Medulla oblongata (tissue), 1 donor: ENCODE data around the gene RP2.

ENCODE experiments used
- DNase-seq: peaks from one replicate; pipeline ENCODE4 v3.0.0-alpha.2; 2015; ENCODE audit errors: extremely low spot score

Gene RP2

DNA sequence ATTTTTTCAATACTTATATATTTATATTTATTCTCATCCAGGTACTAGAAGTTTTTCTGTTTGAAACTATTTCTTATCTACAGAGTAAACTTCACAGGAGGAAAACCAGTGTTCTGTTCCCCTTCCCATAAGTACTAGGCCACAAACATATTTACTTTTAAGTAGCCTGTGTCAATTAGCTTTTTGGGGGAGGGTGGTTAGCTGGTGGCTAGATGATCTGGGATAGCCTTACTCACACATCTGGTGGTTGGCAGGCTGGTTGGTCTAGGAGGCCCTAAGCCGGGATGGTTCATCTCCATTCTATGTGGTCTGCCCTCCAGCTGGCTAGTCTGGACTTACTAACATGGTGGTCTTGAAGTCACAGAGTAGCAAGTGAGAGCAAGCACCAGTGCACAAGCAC, 81.6 kb downstream of the RP2 start:
- no peak for DNase-seq

DNA sequence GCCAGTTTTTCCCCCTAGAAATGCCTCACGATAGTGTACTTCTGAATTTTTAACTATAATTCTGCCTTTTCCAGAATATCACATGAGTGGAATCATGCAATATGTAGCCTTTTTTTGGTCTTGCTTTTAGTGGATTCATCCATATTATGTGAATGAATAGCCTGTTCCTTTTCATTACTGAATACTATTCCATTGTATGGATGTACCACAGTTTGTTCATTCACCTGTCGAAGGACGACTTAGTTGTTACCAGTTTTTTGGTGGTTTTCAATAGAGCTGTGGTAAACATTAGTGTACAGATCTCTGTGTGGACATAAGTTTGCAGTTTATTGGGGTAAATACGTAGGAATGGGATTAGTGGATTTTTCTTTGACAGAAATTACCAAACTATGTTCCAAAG, 83.4 kb downstream of the RP2 start:
- DNase-seq: no peak

DNA sequence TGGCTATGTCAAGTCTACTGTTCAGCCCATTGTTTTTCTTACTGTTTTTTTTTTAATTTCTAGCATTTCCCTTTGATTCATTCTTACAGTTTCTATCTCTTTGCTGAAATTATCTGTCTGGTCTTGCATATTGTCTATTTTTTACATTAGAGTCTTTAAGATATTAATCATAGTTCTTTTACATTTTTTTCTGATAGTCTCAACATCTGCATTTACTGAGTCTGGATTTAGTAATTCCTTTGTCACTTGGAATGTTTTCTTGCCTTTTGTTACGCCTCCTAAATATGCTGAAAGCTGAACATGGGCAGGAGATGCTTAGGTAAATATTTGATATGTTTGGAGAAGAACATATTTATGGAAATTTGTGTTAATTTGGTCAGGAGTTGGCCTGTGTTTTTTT, 85.8 kb downstream of the RP2 start:
- no peak for DNase-seq

DNA sequence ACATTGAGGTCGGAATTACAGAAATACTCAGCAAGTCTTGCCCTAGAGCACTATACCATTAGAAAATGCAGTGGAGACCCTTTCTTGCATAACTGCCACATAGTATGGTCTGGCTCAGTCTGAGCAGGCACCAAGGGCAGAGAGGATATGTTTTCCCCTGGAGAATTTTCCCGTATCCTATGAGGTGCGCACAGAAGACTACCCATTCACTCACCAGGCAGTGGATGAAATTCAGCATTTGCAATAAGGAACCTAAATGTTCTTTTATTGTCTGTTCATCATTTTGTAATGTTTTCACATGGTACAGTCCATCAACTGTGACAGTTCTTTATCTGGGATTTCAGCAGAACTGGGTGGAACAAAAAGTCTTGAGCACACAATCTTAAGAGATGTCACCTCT, 90.9 kb downstream of the RP2 start:
- DNase-seq: no peak

DNA sequence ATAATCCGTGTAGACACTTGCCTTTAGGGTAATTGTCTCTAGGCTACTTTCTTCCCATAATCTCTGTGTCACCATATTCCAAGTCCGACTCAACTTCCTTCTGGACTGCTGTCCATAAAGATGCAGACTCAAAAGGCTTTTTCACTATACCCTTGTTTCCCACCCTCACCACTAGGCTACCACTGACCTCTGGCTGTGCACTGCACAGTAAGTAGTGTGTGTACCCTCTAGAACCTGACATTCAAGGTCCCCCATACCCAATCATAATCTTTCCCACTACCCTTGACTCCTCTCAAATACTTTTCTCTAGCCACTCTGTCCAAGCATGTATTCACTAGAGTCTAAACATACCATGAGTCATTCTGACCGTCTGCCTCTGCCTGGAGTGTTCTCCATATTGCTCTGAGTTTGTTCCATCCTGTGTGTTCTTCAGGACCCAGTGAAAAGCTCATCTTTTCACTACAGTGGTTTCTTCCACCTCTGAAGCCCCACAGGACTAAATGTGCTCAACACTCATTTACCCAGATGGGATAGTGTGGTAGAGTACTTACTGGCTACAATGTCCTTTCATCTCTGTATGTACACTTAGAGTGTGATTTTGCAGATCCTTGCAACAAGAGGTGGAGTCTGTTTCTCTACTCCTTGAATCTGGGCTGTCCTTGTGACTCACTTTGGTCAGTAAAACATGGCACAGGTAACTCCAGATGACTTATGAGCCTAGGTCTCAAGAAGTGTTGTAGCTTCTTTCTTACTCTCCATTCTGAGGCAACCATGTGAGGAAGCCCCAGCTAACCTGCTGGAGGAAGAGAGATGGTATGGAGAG, 92.8 kb downstream of the RP2 start:
- DNase-seq: no peak
